CD4-positive, alpha-beta T cell (primary cell): Measurements from ENCODE around the gene TMEM191B. TPM values are rescaled to one million over a fixed set of nuclear protein-coding genes. Genes with fewer than 3 reads are reported as not detected.
"Not testable (repeated sequence)": the region's sequence is repeated elsewhere in the genome, so short reads cannot be mapped to it uniquely, and the experiment has no call there.

Source experiments
- ATAC-seq: fragments of 200-7000 bp; cut with Tn5 transposase; one replicate; pipeline ENCODE4 v1.10.0; 2022; ENCODE audit warnings: mild to moderate bottlenecking; ENCODE audit not compliant: poor library complexity
- CTCF ChIA-PET: fragments of 350-600 bp; sonication (Branson Sonifier 250); formaldehyde crosslinking; loops from one replicate; lab custom pipeline; 2021; ENCODE audit warnings: antibody characterized with exemption, inconsistent platforms; lab: Charles Lee
- POLR2A ChIA-PET: fragments of 350-600 bp; sonication (Branson Sonifier 250); formaldehyde crosslinking; loops from one replicate; lab custom pipeline; 2021; ENCODE audit warnings: antibody characterized with exemption, inconsistent platforms; lab: Charles Lee
- DNase-seq, 14 experiments: peaks; one replicate each; pipeline ENCODE4 v3.0.0-alpha.2; 2013 to 2020; ENCODE audit warnings: mixed read lengths in 2 of 14
- H3K27ac ChIP-seq, 2 donors: one replicate each; pipeline versions ENCODE4 v1.5.1 to v1.7.0; 2013; ENCODE audit warnings: low read length in 2 of 2, low read depth in 1 of 2, mild to moderate bottlenecking in 1 of 2
- H3K27me3 ChIP-seq, 2 experiments: 1 replicate in 1 of 2; 2 replicates in 1 of 2; pipeline versions ENCODE4 v1.6.1 to v1.7.0; 2013; ENCODE audit warnings: low read length in 2 of 2, control low read depth in 1 of 2, mild to moderate bottlenecking in 1 of 2, moderate library complexity in 1 of 2; ENCODE audit not compliant: insufficient read depth in 2 of 2, control insufficient read depth in 1 of 2
- H3K36me3 ChIP-seq: one replicate; pipeline ENCODE4 v1.6.1; 2013; ENCODE audit warnings: low read length, control low read depth; ENCODE audit not compliant: insufficient read depth
- H3K4me1 ChIP-seq: one replicate; pipeline ENCODE4 v1.6.1; 2013; ENCODE audit warnings: low read length, control low read depth; ENCODE audit not compliant: insufficient read depth
- H3K4me3 ChIP-seq: one replicate; pipeline ENCODE4 v1.5.1; 2013; ENCODE audit warnings: mild to moderate bottlenecking, low read length, moderate library complexity
- H3K9me3 ChIP-seq, 2 experiments: 1 replicate in 1 of 2; 2 replicates in 1 of 2; pipeline versions ENCODE4 v1.6.1 to v1.7.0; 2013; ENCODE audit warnings: low read length in 2 of 2, mild to moderate bottlenecking in 2 of 2, control low read depth in 1 of 2, moderate library complexity in 1 of 2; ENCODE audit not compliant: control insufficient read depth in 1 of 2, insufficient read depth in 1 of 2
- H3K27ac Mint-ChIP-seq: one replicate; pipeline ENCODE4 v1.8.0; 2020; ENCODE audit warnings: mixed read lengths
- H3K27me3 Mint-ChIP-seq: one replicate; pipeline ENCODE4 v1.8.0; 2021; ENCODE audit warnings: mixed read lengths
- H3K36me3 Mint-ChIP-seq: one replicate; pipeline ENCODE4 v1.8.0; 2021; ENCODE audit warnings: low read depth, mixed read lengths
- H3K4me1 Mint-ChIP-seq: one replicate; pipeline ENCODE4 v1.8.0; 2021; ENCODE audit warnings: low read depth, mixed read lengths
- H3K4me3 Mint-ChIP-seq: one replicate; pipeline ENCODE4 v1.8.0; 2020; ENCODE audit warnings: mild to moderate bottlenecking, mixed read lengths
- H3K9me3 Mint-ChIP-seq: one replicate; pipeline ENCODE4 v1.8.0; 2020; ENCODE audit warnings: mixed read lengths
- intact Hi-C, 2 experiments: fragments of 100-400 bp; cut with DNase I in 1 of 2; cut with micrococcal nuclease in 1 of 2; formaldehyde crosslinking; loops; one replicate each; pipeline versions ENCODE4 v1.15.1 to v1.9.0; 2023 to 2025; cut with DNase I, micrococcal nuclease
- polyA plus RNA-seq, 2 donors: library from polyadenylated mRNA; unstranded; fragments of 120-200 nt; gene quantifications; one replicate each; pipeline ENCODE4 v1.2.1, GENCODE V29; 2013
- total RNA-seq, 174 experiments: library from RNA in 2 of 174; stranded (reverse) in 2 of 174; gene quantifications; one replicate each; pipeline ENCODE4 v1.2.3 and lab custom pipeline; 2021 to 2026

TMEM191B gene
- total RNA-seq, result 10 to 100 TPM; 10.1 to 12.7 TPM
- 1.6 TPM for polyA plus RNA-seq (2013, experiment 1 of 2)
- polyA plus RNA-seq (2013, experiment 2 of 2), result 3.9 TPM
- total RNA-seq (lab: John Stamatoyannopoulos, UW), result 0 to 4.1 (median 0.24) reads per million in 172 experiments

DNA sequence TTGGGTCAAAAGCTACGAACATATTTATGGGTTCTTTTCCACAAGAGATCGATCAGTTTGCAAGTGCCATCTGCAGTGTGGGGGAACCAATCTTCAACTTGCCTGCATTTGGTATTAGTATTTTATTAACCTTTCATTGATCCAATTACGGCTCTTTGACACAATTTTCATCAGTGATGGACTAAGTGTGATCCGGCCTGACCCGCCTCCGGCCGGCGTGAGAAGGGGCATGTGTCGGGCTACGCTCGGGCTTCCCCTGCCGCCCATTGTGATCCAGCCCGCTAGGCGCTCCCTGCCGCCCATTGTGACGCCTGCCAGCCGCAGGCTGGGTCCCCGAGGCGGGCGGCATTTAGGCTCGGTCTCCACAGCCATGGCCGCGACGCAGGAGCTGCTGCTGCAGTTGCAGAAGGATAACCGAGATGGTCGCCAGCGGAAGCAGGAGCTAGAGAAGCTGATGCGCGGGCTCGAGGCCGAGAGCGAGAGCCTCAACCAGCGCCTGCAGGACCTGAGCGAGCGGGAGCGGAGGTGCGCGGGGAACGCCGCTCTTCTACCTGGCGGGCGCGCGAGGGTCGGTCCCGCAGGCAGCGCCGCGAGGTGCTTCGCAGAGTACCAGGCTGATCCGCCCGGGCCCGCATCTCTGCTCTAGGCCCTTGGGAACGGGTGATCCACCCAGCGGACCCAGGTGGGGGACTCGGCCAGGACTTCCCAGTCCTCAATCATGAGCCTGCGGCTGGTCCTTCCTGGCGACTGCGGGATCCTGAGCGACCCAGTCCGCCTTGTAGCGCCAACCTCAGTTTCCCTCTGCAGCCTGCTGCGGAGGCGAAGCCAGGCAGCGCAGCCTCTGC lies at the start of gene TMEM191B:
Gene TMEM191B (plus strand): TSS at position 51 of the 845 bp plus-strand sequence. CDS start 179 bp downstream, at position 230.
- ATAC-seq (peak; percentile 9), DNase-seq (peak in 1 of 14 experiments; percentile 13)
- CTCF ChIA-PET, H3K27me3 Mint-ChIP-seq, POLR2A ChIA-PET, H3K4me1 ChIP-seq, intact Hi-C loops, H3K4me3 ChIP-seq, H3K27ac ChIP-seq, H3K9me3 ChIP-seq, H3K27me3 ChIP-seq, H3K4me1 Mint-ChIP-seq, H3K9me3 Mint-ChIP-seq, H3K36me3 ChIP-seq, H3K36me3 Mint-ChIP-seq: not testable (repeated sequence)
- Mint-ChIP-seq H3K4me3 (peak within 1 kb of the TSS; percentile 90), H3K27ac (peak within 1 kb of the TSS; percentile 97)

- H3K4me1 ChIP-seq, H3K4me1 Mint-ChIP-seq, H3K9me3 Mint-ChIP-seq, H3K27me3 ChIP-seq, H3K9me3 ChIP-seq, POLR2A ChIA-PET, H3K27ac Mint-ChIP-seq, H3K27ac ChIP-seq, H3K27me3 Mint-ChIP-seq, H3K4me3 Mint-ChIP-seq, CTCF ChIA-PET, H3K4me3 ChIP-seq, intact Hi-C loops, H3K36me3 Mint-ChIP-seq, DNase-seq, H3K36me3 ChIP-seq, ATAC-seq: not testable (repeated sequence)
These were observed 31.4 kb upstream of the TMEM191B start for GRCh38 chr22:18496227-18496626.

GRCh38 chr22:18511327-18511726 lies 16.3 kb upstream of the TMEM191B start:
- H3K27ac Mint-ChIP-seq, CTCF ChIA-PET, POLR2A ChIA-PET, H3K27ac ChIP-seq, H3K9me3 ChIP-seq, H3K36me3 Mint-ChIP-seq, H3K4me3 Mint-ChIP-seq, H3K4me3 ChIP-seq, H3K4me1 ChIP-seq, H3K9me3 Mint-ChIP-seq, H3K27me3 ChIP-seq, H3K36me3 ChIP-seq, DNase-seq, H3K27me3 Mint-ChIP-seq, intact Hi-C loops, ATAC-seq, H3K4me1 Mint-ChIP-seq: not testable (repeated sequence)

GRCh38 chr22:18512378-18512777 lies 15.2 kb upstream of the TMEM191B start:
- H3K36me3 Mint-ChIP-seq, POLR2A ChIA-PET: not testable (repeated sequence)

GRCh38 chr22:18513454-18513853 lies 14.1 kb upstream of the TMEM191B start:
- H3K4me3 Mint-ChIP-seq, DNase-seq, POLR2A ChIA-PET, H3K27me3 Mint-ChIP-seq, CTCF ChIA-PET, H3K9me3 ChIP-seq, H3K27ac Mint-ChIP-seq, H3K27me3 ChIP-seq, intact Hi-C loops, ATAC-seq, H3K4me1 Mint-ChIP-seq, H3K27ac ChIP-seq, H3K4me1 ChIP-seq, H3K4me3 ChIP-seq, H3K9me3 Mint-ChIP-seq, H3K36me3 ChIP-seq, H3K36me3 Mint-ChIP-seq: not testable (repeated sequence)

More at GRCh38 chr22:18512378-18512777, 15.2 kb upstream of the TMEM191B start:
- H3K4me1 Mint-ChIP-seq, H3K9me3 Mint-ChIP-seq, H3K4me1 ChIP-seq, H3K4me3 Mint-ChIP-seq, intact Hi-C loops, ATAC-seq, H3K27ac Mint-ChIP-seq, CTCF ChIA-PET, H3K36me3 ChIP-seq, H3K4me3 ChIP-seq, H3K27me3 ChIP-seq, H3K9me3 ChIP-seq, H3K27ac ChIP-seq, DNase-seq, H3K27me3 Mint-ChIP-seq: not testable (repeated sequence)

DNA sequence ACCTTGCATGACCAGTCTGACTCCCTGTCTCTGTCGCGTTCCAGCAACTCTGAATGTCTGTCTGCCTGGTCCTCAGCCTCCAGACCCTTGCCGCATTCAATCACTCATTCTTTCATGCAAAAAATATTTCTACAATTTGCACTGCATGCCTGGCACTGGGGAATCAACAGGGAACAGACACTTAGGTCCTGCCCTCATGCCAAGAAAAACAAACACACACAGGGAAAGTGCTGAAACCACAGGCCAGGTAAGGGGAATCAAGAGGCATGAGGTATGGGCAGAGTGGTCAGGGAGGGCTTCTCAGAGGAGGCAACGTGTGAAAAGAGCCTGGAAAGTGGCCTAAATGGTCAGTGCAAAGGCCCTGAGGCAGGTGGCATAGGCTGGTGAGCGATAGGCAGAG lies 9.5 kb upstream of the TMEM191B start, which contains the start of gene GGTLC3:
Gene GGTLC3 (minus strand): TSS at position 101 of the 400 bp plus-strand sequence. CDS start 264 bp downstream, outside the sequence.
- H3K36me3 ChIP-seq, H3K4me1 ChIP-seq, ATAC-seq, H3K27ac ChIP-seq, H3K27me3 Mint-ChIP-seq, H3K4me3 ChIP-seq, H3K4me1 Mint-ChIP-seq, H3K27me3 ChIP-seq, DNase-seq, H3K36me3 Mint-ChIP-seq, POLR2A ChIA-PET, CTCF ChIA-PET, H3K9me3 Mint-ChIP-seq, H3K9me3 ChIP-seq, intact Hi-C loops, H3K4me3 Mint-ChIP-seq, H3K27ac Mint-ChIP-seq: not testable (repeated sequence)

- H3K27ac ChIP-seq, H3K27me3 ChIP-seq, CTCF ChIA-PET, H3K4me3 ChIP-seq, ATAC-seq, H3K4me1 Mint-ChIP-seq, DNase-seq, H3K27me3 Mint-ChIP-seq, H3K36me3 Mint-ChIP-seq, H3K4me3 Mint-ChIP-seq, H3K4me1 ChIP-seq, H3K27ac Mint-ChIP-seq, intact Hi-C loops, H3K9me3 Mint-ChIP-seq, POLR2A ChIA-PET, H3K9me3 ChIP-seq, H3K36me3 ChIP-seq: not testable (repeated sequence)
These were observed 4.8 kb upstream of the TMEM191B start for GRCh38 chr22:18522762-18523161.
